GM21576 (cell line): ENCODE results near the gene WBP1L.

Experiments used
- ATAC-seq: cut with Tn5 transposase; IDR thresholded peaks from one replicate; pipeline ENCODE4 v1.9.1; 2021; ENCODE audit warnings: mild to moderate bottlenecking, moderate library complexity; ENCODE audit not compliant: unreplicated experiment

The WBP1L gene

GRCh38 chr10:102777711-102778453 lies 34.1 kb downstream of the WBP1L start:
- ATAC-seq = no peak

GRCh38 chr10:102778781-102779180 lies 35.0 kb downstream of the WBP1L start:
- ATAC-seq = no peak

GRCh38 chr10:102779680-102780526 lies 36.2 kb downstream of the WBP1L start:
- ATAC-seq = no peak

GRCh38 chr10:102780527-102780808 lies 36.7 kb downstream of the WBP1L start:
- no peak for ATAC-seq

GRCh38 chr10:102781090-102781920 lies 37.6 kb downstream of the WBP1L start:
- no peak for ATAC-seq

GRCh38 chr10:102781921-102782557 lies 38.3 kb downstream of the WBP1L start:
- no peak for ATAC-seq

GRCh38 chr10:102782673-102783551 lies 39.2 kb downstream of the WBP1L start:
- ATAC-seq = no peak

GRCh38 chr10:102783568-102783967 lies 39.8 kb downstream of the WBP1L start:
- no peak for ATAC-seq

GRCh38 chr10:102785818-102786217 lies 42.1 kb downstream of the WBP1L start:
- ATAC-seq = no peak

GRCh38 chr10:102791754-102792395 lies 48.1 kb downstream of the WBP1L start:
- ATAC-seq = no peak

GRCh38 chr10:102795453-102796406 lies 52.0 kb downstream of the WBP1L start:
- peak; percentile 31 for ATAC-seq

GRCh38 chr10:102796407-102797176 lies 52.8 kb downstream of the WBP1L start:
- peak; percentile 98 for ATAC-seq

GRCh38 chr10:102799691-102800471 lies 56.1 kb downstream of the WBP1L start:
- ATAC-seq = no peak

GRCh38 chr10:102800611-102801335 lies 57.0 kb downstream of the WBP1L start:
- ATAC-seq = no peak

- no peak for ATAC-seq
Observed at GRCh38 chr10:102801496-102801895, 57.7 kb downstream of the WBP1L start.

- no peak for ATAC-seq
Observed at GRCh38 chr10:102801978-102802377, 58.2 kb downstream of the WBP1L start.
